Measurements from ENCODE around the gene SWAP70.

Gene SWAP70

GRCh38 chr11:9780929-9781328 is 117.1 kb downstream of the SWAP70 start:
- no peak for DNase-seq

- DNase-seq, result no peak
These were observed 120.1 kb downstream of the SWAP70 start for GRCh38 chr11:9783986-9784385.

- no peak for DNase-seq
These were observed 120.9 kb downstream of the SWAP70 start for GRCh38 chr11:9784602-9785315.

- no peak for DNase-seq
These were observed 123.4 kb downstream of the SWAP70 start for GRCh38 chr11:9787260-9787659.

- no peak for DNase-seq
These were observed 124.2 kb downstream of the SWAP70 start for GRCh38 chr11:9787981-9788521.

GRCh38 chr11:9789910-9790309 is 126.0 kb downstream of the SWAP70 start:
- DNase-seq, result no peak

- no peak for DNase-seq
These were observed 126.8 kb downstream of the SWAP70 start for GRCh38 chr11:9790703-9791102.

- DNase-seq, result no peak
These were observed 132.4 kb downstream of the SWAP70 start for GRCh38 chr11:9796266-9796665.

- no peak for DNase-seq
These were observed 133.0 kb downstream of the SWAP70 start for GRCh38 chr11:9796854-9797253.

GRCh38 chr11:9797300-9797699 is 133.4 kb downstream of the SWAP70 start:
- DNase-seq, result no peak

GRCh38 chr11:9799886-9800285 is 136.0 kb downstream of the SWAP70 start:
- no peak for DNase-seq

GRCh38 chr11:9802291-9802861 is 138.5 kb downstream of the SWAP70 start:
- no peak for DNase-seq
